Osteocyte (in vitro differentiated cells): Measurements from ENCODE around the gene DDX11. TPM values are rescaled to one million over a fixed set of nuclear protein-coding genes. Genes with fewer than 3 reads are reported as not detected.
"Not testable (repeated sequence)": the region's sequence is repeated elsewhere in the genome, so short reads cannot be mapped to it uniquely, and the experiment has no call there.

ENCODE experiments used
- DNase-seq: peaks from one replicate; pipeline ENCODE4 v3.0.0; 2021; ENCODE audit warnings: mixed read lengths; ENCODE audit not compliant: unreplicated experiment; ENCODE audit errors: extremely low spot score
- H3K27ac Mint-ChIP-seq: one replicate; pipeline ENCODE4 v1.8.0; 2021; ENCODE audit warnings: mild to moderate bottlenecking, mixed read lengths; ENCODE audit not compliant: unreplicated experiment
- H3K27me3 Mint-ChIP-seq: one replicate; pipeline ENCODE4 v1.8.0; 2021; ENCODE audit warnings: mixed read lengths; ENCODE audit not compliant: unreplicated experiment
- H3K36me3 Mint-ChIP-seq: one replicate; pipeline ENCODE4 v1.8.0; 2021; ENCODE audit warnings: mixed read lengths; ENCODE audit not compliant: unreplicated experiment
- H3K4me1 Mint-ChIP-seq: one replicate; pipeline ENCODE4 v1.8.0; 2021; ENCODE audit warnings: mixed read lengths; ENCODE audit not compliant: unreplicated experiment
- H3K4me3 Mint-ChIP-seq: one replicate; pipeline ENCODE4 v1.8.0; 2021; ENCODE audit warnings: mild to moderate bottlenecking, moderate library complexity, mixed read lengths; ENCODE audit not compliant: unreplicated experiment
- H3K9me3 Mint-ChIP-seq: one replicate; pipeline ENCODE4 v1.8.0; 2021; ENCODE audit warnings: mixed read lengths; ENCODE audit not compliant: unreplicated experiment
- total RNA-seq: library from RNA; stranded (reverse); gene quantifications from 2 replicates; pipeline ENCODE4 v1.2.1, GENCODE V29; 2021
- TF ChIP-seq, protein P1 (sequence below): fragments of 200-600 bp; sonication (generic); IDR thresholded peaks from 2 replicates; pipeline ENCODE4 v1.5.0; 2021; ENCODE audit warnings: antibody characterized with exemption, mild to moderate bottlenecking, moderate library complexity

Gene DDX11
- total RNA-seq, 1 donor from 2014 or later = 52.9 TPM

DNA sequence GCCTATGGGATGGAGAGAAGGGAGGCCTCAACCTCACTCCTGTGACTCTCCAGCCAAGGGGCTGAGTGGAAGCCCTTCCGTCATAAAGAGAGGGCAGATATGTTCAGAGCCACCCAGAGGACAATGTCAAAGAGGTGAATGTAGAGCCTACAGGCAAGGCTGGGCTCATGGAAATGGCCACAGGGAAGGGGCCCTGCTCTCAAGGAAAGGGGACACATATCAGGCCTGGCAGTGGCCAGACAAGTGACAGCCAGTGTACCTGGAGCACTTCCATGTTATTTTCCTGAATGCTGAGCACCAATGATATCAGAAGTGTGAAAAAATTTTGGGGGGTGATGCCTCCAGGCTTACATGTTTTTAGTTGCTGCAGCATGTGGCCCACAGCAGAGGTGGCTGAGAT lies 36.6 kb upstream of the DDX11 start:
- H3K9me3 Mint-ChIP-seq = no peaks in the 10 kb centered on the region
- DNase-seq = no peak
- H3K27ac Mint-ChIP-seq = no peak overlapping the region
- no peaks in the 10 kb centered on the region for H3K36me3 Mint-ChIP-seq
- H3K4me3 Mint-ChIP-seq = no peak overlapping the region
- H3K27me3 Mint-ChIP-seq = peaks cover 42% of the 10 kb centered on the region
- TF ChIP-seq, protein P1, sequence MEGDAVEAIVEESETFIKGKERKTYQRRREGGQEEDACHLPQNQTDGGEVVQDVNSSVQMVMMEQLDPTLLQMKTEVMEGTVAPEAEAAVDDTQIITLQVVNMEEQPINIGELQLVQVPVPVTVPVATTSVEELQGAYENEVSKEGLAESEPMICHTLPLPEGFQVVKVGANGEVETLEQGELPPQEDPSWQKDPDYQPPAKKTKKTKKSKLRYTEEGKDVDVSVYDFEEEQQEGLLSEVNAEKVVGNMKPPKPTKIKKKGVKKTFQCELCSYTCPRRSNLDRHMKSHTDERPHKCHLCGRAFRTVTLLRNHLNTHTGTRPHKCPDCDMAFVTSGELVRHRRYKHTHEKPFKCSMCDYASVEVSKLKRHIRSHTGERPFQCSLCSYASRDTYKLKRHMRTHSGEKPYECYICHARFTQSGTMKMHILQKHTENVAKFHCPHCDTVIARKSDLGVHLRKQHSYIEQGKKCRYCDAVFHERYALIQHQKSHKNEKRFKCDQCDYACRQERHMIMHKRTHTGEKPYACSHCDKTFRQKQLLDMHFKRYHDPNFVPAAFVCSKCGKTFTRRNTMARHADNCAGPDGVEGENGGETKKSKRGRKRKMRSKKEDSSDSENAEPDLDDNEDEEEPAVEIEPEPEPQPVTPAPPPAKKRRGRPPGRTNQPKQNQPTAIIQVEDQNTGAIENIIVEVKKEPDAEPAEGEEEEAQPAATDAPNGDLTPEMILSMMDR = no peak
- no peaks in the 10 kb centered on the region for H3K4me1 Mint-ChIP-seq

GRCh38 chr12:31037931-31038330 lies 35.7 kb upstream of the DDX11 start:
- Mint-ChIP-seq H3K27me3 (peaks cover 33% of the 10 kb centered on the region), H3K27ac (no peak overlapping the region), H3K4me1 (no peaks in the 10 kb centered on the region), H3K4me3 (no peak overlapping the region), H3K9me3 (no peaks in the 10 kb centered on the region), H3K36me3 (no peaks in the 10 kb centered on the region)
- no peak for DNase-seq
- TF ChIP-seq, protein P1 = no peak

DNA sequence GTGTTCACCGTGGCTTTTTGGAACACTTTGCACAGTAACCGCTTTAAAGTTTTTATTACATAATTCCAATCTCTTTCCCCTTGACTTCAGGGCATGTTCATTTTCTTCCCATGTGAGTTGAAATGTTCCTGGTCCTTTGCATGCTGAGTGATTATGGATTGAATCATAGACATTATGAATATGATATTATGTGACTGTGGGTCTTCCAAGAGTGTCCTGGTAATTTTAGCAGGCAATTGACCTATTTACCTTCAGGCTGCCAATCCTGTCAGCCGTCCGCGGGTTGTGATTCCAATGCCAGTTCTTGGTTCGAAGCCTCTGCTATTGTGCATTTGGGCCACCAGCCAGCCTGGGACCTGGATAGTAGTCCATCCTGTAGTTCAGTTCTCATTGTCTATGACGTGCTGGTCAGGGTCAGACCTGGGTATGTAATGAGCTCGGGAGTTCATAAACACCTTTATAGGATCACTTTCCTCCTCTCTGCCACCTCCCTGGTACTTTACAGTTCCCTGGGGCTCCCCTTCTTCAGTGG lies 32.6 kb upstream of the DDX11 start:
- H3K27ac Mint-ChIP-seq = no peak overlapping the region
- no peak overlapping the region for H3K4me3 Mint-ChIP-seq
- TF ChIP-seq, protein P1 = no peak
- peaks cover 38% of the 10 kb centered on the region for H3K27me3 Mint-ChIP-seq
- H3K9me3 Mint-ChIP-seq = no peaks in the 10 kb centered on the region
- no peaks in the 10 kb centered on the region for H3K36me3 Mint-ChIP-seq
- DNase-seq = no peak
- H3K4me1 Mint-ChIP-seq = no peaks in the 10 kb centered on the region

GRCh38 chr12:31050143-31050542 lies 23.5 kb upstream of the DDX11 start:
- not testable (repeated sequence) for H3K9me3 Mint-ChIP-seq, H3K27me3 Mint-ChIP-seq, H3K36me3 Mint-ChIP-seq, H3K4me1 Mint-ChIP-seq, H3K4me3 Mint-ChIP-seq, DNase-seq, H3K27ac Mint-ChIP-seq

- not testable (repeated sequence) for H3K4me3 Mint-ChIP-seq, H3K27ac Mint-ChIP-seq, H3K9me3 Mint-ChIP-seq, H3K27me3 Mint-ChIP-seq, H3K4me1 Mint-ChIP-seq, DNase-seq, H3K36me3 Mint-ChIP-seq
These were observed 23.1 kb upstream of the DDX11 start for GRCh38 chr12:31050548-31050947.

- not testable (repeated sequence) for H3K4me3 Mint-ChIP-seq, H3K27me3 Mint-ChIP-seq, H3K36me3 Mint-ChIP-seq, H3K4me1 Mint-ChIP-seq, DNase-seq, H3K9me3 Mint-ChIP-seq, H3K27ac Mint-ChIP-seq
These were observed 22.0 kb upstream of the DDX11 start for GRCh38 chr12:31051692-31052091.

DNA sequence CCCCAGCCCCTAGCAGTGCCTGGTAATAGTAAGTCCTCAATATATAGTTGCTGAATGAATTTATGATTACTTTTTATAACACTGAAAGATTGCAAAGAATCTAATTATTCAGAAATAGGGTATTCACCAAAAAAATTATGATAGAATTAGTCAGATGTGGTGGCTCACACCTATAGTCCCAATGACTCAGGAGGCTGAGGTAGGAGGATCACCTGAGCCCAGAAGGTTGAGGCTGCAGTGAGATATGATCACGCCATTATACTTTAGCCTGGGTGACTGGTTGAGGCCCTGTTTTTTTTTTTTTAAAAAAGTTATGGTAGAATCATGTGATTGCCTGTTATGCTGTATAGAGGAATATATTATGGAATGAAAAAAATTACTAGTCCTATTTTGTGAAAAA lies 21.5 kb upstream of the DDX11 start:
- DNase-seq, H3K9me3 Mint-ChIP-seq, H3K27me3 Mint-ChIP-seq, H3K27ac Mint-ChIP-seq, H3K4me3 Mint-ChIP-seq, H3K36me3 Mint-ChIP-seq, H3K4me1 Mint-ChIP-seq: not testable (repeated sequence)

DNA sequence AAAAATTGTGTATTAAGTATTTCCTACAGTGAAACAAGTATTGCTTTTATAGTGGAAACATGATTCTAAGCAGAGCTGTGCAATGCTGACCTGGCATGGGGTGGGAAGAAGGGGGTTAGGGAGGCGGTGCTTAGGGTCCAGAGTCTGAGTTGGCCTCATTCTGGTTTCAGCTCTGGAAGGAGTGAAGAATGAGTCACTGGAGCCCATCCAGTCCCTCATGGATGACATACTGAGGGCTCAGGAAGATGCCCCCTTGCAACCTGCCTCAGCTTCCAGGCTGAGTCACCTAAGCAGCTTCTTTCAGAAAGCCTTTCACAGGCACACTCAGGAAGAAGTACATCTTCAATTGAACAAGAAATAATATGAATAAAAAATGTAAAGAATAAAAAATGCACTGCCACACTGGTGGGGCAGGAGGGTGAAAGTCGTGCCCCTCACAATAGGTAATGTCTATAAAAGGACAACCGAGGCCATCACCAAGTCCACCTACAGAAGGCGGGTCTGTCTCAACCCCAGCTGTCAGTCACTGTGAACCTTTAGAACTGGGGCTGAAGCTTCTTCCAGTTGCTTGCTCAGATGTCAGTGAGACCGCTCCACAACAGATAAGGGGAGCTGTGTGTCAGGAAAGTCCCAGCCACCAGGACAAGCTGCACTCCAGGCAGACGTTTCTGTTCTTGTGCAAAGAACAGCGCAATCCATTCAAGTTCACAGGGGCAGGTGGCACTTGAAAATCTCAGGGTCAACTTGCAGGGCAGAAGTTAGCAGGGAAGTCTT lies 20.8 kb upstream of the DDX11 start:
- not testable (repeated sequence) for H3K9me3 Mint-ChIP-seq, H3K36me3 Mint-ChIP-seq, H3K4me1 Mint-ChIP-seq, H3K27me3 Mint-ChIP-seq, DNase-seq, H3K27ac Mint-ChIP-seq, H3K4me3 Mint-ChIP-seq
